Activated T-helper 1 cell treated with anti-CD3 and anti-CD28 coated beads, Interleukin-2, amount 50 U/mL, for 16 hours (primary cell): ENCODE data around the gene NATD1.

Experiments
- DNase-seq, 2 donors: peaks; one replicate each; pipeline ENCODE4 v3.0.0-alpha.2; 2020; ENCODE audit warnings: low read depth in 1 of 2, low spot score in 1 of 2

Gene NATD1

GRCh38 chr17:21217346-21217745, 35.9 kb downstream of the NATD1 start:
- no peak for DNase-seq

- no peak for DNase-seq
Observed at GRCh38 chr17:21215935-21216334, 37.3 kb downstream of the NATD1 start.

- no peak for DNase-seq
Observed at GRCh38 chr17:21214777-21215541, 38.3 kb downstream of the NATD1 start.

- DNase-seq = peak; percentile 85 to 93
Observed at GRCh38 chr17:21214015-21214776, 39.0 kb downstream of the NATD1 start, which contains the start of gene TMEM11. TSS of gene TMEM11 (minus strand) at chr17:21214161. CDS start at chr17:21214152, 9 bp downstream.

GRCh38 chr17:21213638-21214014, 39.6 kb downstream of the NATD1 start:
- no peak for DNase-seq

- DNase-seq = no peak
Observed at GRCh38 chr17:21212826-21213637, 40.2 kb downstream of the NATD1 start.

GRCh38 chr17:21211825-21212479, 41.3 kb downstream of the NATD1 start:
- no peak for DNase-seq

- DNase-seq = no peak
Observed at GRCh38 chr17:21210411-21211076, 42.7 kb downstream of the NATD1 start.

GRCh38 chr17:21209511-21210175, 43.6 kb downstream of the NATD1 start:
- no peak for DNase-seq

- no peak for DNase-seq
Observed at GRCh38 chr17:21208352-21208751, 44.9 kb downstream of the NATD1 start.

GRCh38 chr17:21204935-21205334, 48.3 kb downstream of the NATD1 start:
- no peak for DNase-seq

GRCh38 chr17:21202512-21202911, 50.7 kb downstream of the NATD1 start:
- DNase-seq = no peak

GRCh38 chr17:21201874-21202273, 51.3 kb downstream of the NATD1 start:
- DNase-seq = no peak

- DNase-seq = no peak
Observed at GRCh38 chr17:21201298-21201595, 52.0 kb downstream of the NATD1 start.

GRCh38 chr17:21200590-21201297, 52.5 kb downstream of the NATD1 start:
- DNase-seq = no peak

GRCh38 chr17:21199856-21200255, 53.4 kb downstream of the NATD1 start:
- no peak for DNase-seq

- DNase-seq = no peak
Observed at GRCh38 chr17:21199311-21199710, 53.9 kb downstream of the NATD1 start.

GRCh38 chr17:21198411-21198810, 54.8 kb downstream of the NATD1 start:
- DNase-seq = no peak

GRCh38 chr17:21196126-21196525, 57.1 kb downstream of the NATD1 start:
- no peak for DNase-seq

- no peak for DNase-seq
Observed at GRCh38 chr17:21194703-21195102, 58.5 kb downstream of the NATD1 start.
